ENCODE results near the gene ARHGAP42.

- no peak for TF ChIP-seq EZH2phosphoT487 (conservative IDR thresholded peaks at IDR 0.05; ENCODE audit: low read length)
- TF ChIP-seq CTCF (IDR thresholded peaks at IDR 0.05; ENCODE audit: insufficient read depth, low read length, poor library complexity, severe bottlenecking) = no peak
Observed at GRCh38 chr11:101028644-101029043, 341.6 kb downstream of the ARHGAP42 start.

Data from SU-DHL-6 (cell line).